PC-3 (cell line): ENCODE results near the gene LGALS4.

Experiments used
- EZH2 ChIP-seq: fragments of 300-600 bp; sonication (generic); IDR thresholded peaks from one replicate; pipeline ENCODE4 v1.6.1; 2017; ENCODE audit warnings: antibody characterized with exemption, mild to moderate bottlenecking, low read length; ENCODE audit not compliant: unreplicated experiment
- EZH2phosphoT487 ChIP-seq: fragments of 300-600 bp; sonication (generic); IDR thresholded peaks from 2 replicates; pipeline ENCODE4 v1.6.1; 2018; ENCODE audit warnings: mild to moderate bottlenecking, antibody characterized with exemption, low read length, borderline replicate concordance
- TF ChIP-seq, protein P1 (sequence below): fragments of 300-600 bp; sonication (generic); conservative IDR thresholded peaks from 2 replicates; pipeline ENCODE4 v1.5.1; 2017; ENCODE audit warnings: antibody characterized with exemption, low read depth, mild to moderate bottlenecking, low read length

DNA sequence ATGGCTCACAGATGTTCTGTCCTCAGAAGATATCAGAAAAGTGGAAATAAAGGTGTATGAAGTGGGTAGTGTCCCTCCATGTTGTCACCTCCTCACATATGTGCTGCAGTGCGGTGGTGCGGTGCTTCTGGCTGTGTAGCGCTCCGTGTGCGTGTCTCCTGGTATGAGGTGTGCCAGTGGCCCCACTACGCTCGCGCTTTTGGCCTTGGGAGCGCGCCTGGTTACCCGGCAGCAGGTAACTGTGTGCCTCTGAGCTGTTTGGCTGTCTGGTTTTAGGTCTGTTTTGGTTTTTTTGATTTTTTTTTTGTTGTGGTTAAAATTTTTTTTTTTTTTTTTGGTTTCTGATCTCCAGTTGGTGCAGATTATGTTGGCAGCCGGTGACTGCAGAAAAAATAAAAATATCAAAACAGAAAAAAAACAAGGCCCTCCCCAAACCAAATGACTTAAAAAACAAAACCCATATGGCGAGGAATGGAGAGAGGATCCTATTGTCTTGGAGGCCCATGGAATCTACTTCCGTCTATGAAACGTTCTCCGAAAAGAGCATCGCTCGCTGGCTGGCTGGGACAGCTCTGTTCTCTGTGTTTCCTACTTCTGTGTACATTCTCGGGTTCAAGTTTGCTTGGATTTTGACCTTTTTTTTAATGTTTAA is 29.2 kb upstream of the LGALS4 start:
- TF ChIP-seq, protein P1, sequence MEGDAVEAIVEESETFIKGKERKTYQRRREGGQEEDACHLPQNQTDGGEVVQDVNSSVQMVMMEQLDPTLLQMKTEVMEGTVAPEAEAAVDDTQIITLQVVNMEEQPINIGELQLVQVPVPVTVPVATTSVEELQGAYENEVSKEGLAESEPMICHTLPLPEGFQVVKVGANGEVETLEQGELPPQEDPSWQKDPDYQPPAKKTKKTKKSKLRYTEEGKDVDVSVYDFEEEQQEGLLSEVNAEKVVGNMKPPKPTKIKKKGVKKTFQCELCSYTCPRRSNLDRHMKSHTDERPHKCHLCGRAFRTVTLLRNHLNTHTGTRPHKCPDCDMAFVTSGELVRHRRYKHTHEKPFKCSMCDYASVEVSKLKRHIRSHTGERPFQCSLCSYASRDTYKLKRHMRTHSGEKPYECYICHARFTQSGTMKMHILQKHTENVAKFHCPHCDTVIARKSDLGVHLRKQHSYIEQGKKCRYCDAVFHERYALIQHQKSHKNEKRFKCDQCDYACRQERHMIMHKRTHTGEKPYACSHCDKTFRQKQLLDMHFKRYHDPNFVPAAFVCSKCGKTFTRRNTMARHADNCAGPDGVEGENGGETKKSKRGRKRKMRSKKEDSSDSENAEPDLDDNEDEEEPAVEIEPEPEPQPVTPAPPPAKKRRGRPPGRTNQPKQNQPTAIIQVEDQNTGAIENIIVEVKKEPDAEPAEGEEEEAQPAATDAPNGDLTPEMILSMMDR, result no peak
- TF ChIP-seq EZH2 (no peak), EZH2phosphoT487 (no peak)
